ENCODE data around the gene OR12D3.

DNA sequence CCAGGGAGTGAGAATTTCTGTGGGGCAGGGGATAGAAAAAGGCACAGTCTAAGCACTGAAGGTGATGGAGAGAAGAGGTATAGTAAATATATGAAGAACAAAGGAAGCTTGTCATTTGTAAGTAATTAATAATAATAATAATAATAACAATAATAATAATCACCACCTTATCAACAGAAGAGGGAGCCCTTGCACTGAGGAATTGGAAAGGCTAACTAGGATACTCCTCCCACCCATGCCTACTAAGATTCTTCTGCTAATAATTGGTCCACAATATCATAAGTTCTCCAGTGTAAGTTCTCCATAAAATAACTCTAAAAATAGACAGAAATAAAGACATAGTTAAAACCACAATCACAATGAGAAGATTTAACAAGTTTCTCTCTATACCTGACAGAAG, 912 bp upstream of the OR12D3 start:
- no peak for TF ChIP-seq EZH2 (IDR thresholded peaks at IDR 0.05; ENCODE audit: borderline replicate concordance)
- TF ChIP-seq, protein P1, sequence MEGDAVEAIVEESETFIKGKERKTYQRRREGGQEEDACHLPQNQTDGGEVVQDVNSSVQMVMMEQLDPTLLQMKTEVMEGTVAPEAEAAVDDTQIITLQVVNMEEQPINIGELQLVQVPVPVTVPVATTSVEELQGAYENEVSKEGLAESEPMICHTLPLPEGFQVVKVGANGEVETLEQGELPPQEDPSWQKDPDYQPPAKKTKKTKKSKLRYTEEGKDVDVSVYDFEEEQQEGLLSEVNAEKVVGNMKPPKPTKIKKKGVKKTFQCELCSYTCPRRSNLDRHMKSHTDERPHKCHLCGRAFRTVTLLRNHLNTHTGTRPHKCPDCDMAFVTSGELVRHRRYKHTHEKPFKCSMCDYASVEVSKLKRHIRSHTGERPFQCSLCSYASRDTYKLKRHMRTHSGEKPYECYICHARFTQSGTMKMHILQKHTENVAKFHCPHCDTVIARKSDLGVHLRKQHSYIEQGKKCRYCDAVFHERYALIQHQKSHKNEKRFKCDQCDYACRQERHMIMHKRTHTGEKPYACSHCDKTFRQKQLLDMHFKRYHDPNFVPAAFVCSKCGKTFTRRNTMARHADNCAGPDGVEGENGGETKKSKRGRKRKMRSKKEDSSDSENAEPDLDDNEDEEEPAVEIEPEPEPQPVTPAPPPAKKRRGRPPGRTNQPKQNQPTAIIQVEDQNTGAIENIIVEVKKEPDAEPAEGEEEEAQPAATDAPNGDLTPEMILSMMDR (IDR thresholded peaks at IDR 0.05; ENCODE audit: poor library complexity): peak; percentile 36
